K562 (cell line): ENCODE results near the gene N4BP2. TPM values are rescaled to one million over a fixed set of nuclear protein-coding genes. Genes with fewer than 3 reads are reported as not detected.

Experiments
- BHLHE40 ChIP-seq: IDR thresholded peaks from 2 replicates; pipeline ENCODE4 v1.6.1; 2011; ENCODE audit warnings: low read length, improper control_type of control experiment
- BRD4 ChIP-seq: fragments of 200-600 bp; sonication (generic); IDR thresholded peaks from 2 replicates; pipeline ENCODE4 v1.6.1; 2017; ENCODE audit warnings: inconsistent platforms
- CCAR2 ChIP-seq: fragments of 200-400 bp; formaldehyde crosslinking; IDR thresholded peaks from 2 replicates; pipeline ENCODE4 v1.6.1; 2017; ENCODE audit warnings: mild to moderate bottlenecking, low read depth, low read length
- CCNT2 ChIP-seq: IDR thresholded peaks from 2 replicates; pipeline ENCODE4 v1.6.1; 2011; ENCODE audit warnings: borderline replicate concordance, low read depth, mild to moderate bottlenecking, moderate library complexity, mixed read lengths, low read length; ENCODE audit not compliant: insufficient read length; ENCODE audit errors: extremely low read depth
- CREB5 ChIP-seq: fragments of 250-450 bp; sonication (Bioruptor Pico); IDR thresholded peaks from 2 replicates; pipeline ENCODE4 v1.5.0; 2020; ENCODE audit warnings: mild to moderate bottlenecking
- FOXP1 ChIP-seq: sonication (generic); formaldehyde crosslinking; IDR thresholded peaks from 2 replicates; pipeline ENCODE4 v1.8.0; 2022; ENCODE audit warnings: mild to moderate bottlenecking, missing genetic modification reagents
- HNRNPLL ChIP-seq: fragments of 200-400 bp; formaldehyde crosslinking; IDR thresholded peaks from 2 replicates; pipeline ENCODE4 v1.6.1; 2017; ENCODE audit warnings: low read length, low read depth, mild to moderate bottlenecking; ENCODE audit not compliant: poor library complexity, severe bottlenecking
- TAF1 ChIP-seq: IDR thresholded peaks from 2 replicates; pipeline ENCODE4 v1.6.1; 2011; ENCODE audit warnings: mild to moderate bottlenecking, low read length, moderate library complexity; ENCODE audit not compliant: insufficient read depth, control insufficient read depth, severe bottlenecking; ENCODE audit errors: extremely low read depth
- VEZF1 ChIP-seq: fragments of 200-800 bp; sonication (Bioruptor generic); IDR thresholded peaks from 2 replicates; pipeline ENCODE4 v1.6.1; 2017; ENCODE audit warnings: missing genetic modification characterization, missing compliant biosample characterization
- polyA plus RNA-seq, 8 experiments: library from polyadenylated mRNA; depleted of rRNA in 4 of 8; stranded (reverse) in 5 of 8; unstranded in 3 of 8; fragments of >200 nt; fragmentation: Nextera tagmentation in 2 of 8; fragmentation: Illumina TruSeq in 1 of 8; extraction: Ambion mirVana in 2 of 8; extraction: Trizol in 1 of 8; gene quantifications; 2 replicates each; pipeline versions ENCODE4 v1.2.1 to v1.2.3, GENCODE V29; 2011 to 2014; ENCODE audit warnings: inconsistent platforms in 1 of 8, missing spikeins in 1 of 8
- total RNA-seq, 7 experiments: library from RNA; depleted of rRNA in 6 of 7; stranded (reverse); fragments of >200 nt in 6 of 7; fragmentation: Illumina TruSeq in 2 of 7; extraction: Trizol in 2 of 7; gene quantifications; 2 replicates each; pipeline versions ENCODE4 v1.2.1 to v1.2.3, GENCODE V29; 2011 to 2021; ENCODE audit warnings: low replicate concordance in 1 of 7

The N4BP2 gene
- total and polyA plus RNA-seq, 9 of the 15 experiments (the other 6 are each of a cell fraction or from before 2014, with no cell fraction given): 2.7 to 12.6 (median 7.6) TPM

- TF ChIP-seq CCNT2 (no peak), FOXP1 (no peak), BHLHE40 (peak; percentile 65; the same call in 1 of the 2 replicates), CREB5 (CRISPR knock-in tag) (no peak), BRD4 (0 out of 2 replicates have a peak, but pooled peaks have one; percentile 70), TAF1 (peak; percentile 59), HNRNPLL (peak; percentile 39), VEZF1 (peak; percentile 19; the same call in 1 of the 2 replicates), CCAR2 (no peak)
Observed at GRCh38 chr4:40196724-40197281, 140.2 kb downstream of the N4BP2 start, which contains the start of gene RHOH (continued).
